ENCODE results near the gene THADA. TPM values are rescaled to one million over a fixed set of nuclear protein-coding genes. Genes with fewer than 3 reads are reported as not detected.

Gene THADA
- total RNA-seq, 1 experiment from 2014 or later, result 20.1 TPM

DNA sequence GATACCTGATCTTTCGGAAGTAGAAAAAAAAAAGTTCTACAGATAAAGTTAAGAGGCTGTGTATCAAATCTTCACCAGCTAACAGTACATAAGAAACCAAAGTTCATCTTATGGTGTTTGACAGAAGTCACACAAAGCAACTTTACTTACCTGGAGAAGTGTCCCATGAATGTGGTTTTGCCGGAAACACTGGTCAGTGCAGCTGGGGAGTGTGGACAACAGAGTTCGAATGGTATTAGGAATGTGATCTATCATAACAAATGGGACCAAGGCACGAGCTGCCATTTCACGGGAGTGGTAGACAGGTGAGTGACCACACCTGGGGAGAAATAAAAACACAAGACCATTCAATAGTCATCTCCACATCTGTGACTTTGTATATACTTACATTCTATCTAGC lies 198.0 kb downstream of the THADA start:
- Histone ChIP-seq H4K20me1 (ENCODE audit: control insufficient read depth, insufficient read depth, insufficient read length) (no peaks in the 10 kb centered on the region), H2BK20ac (ENCODE audit: low read depth, low read length, poor library complexity, severe bottlenecking) (no peak overlapping the region), H3K9ac (ENCODE audit: extremely low read depth, insufficient read length, low read length) (no peak overlapping the region), H3K79me2 (ENCODE audit: insufficient read depth, low read length) (no peaks in the 10 kb centered on the region), H3K79me1 (ENCODE audit: insufficient read depth, low read depth, low read length, poor library complexity, severe bottlenecking) (no peaks in the 10 kb centered on the region), H2BK12ac (ENCODE audit: insufficient read length, low read depth, low read length) (no peak overlapping the region), H3K4ac (ENCODE audit: low read depth, low read length) (no peak overlapping the region), H4K91ac (ENCODE audit: insufficient read length, low read depth, low read length) (no peak overlapping the region), H3K27ac (ENCODE audit: insufficient read length, low read depth, low read length) (no peak overlapping the region), H2BK120ac (ENCODE audit: low read depth, low read length, poor library complexity, severe bottlenecking) (no peak overlapping the region), H2AK5ac (ENCODE audit: insufficient read length, low read length) (no peak overlapping the region), H4K8ac (replicated peaks; ENCODE audit: insufficient read length, low read depth, low read length) (no peak overlapping the region), H3K23ac (ENCODE audit: insufficient read length, low read depth, low read length) (no peak overlapping the region), H3K4me1 (ENCODE audit: insufficient read depth, low read length) (no peaks in the 10 kb centered on the region; the same call in 1 of the 2 replicates), H3K27me3 (ENCODE audit: insufficient read depth, low read length) (no peaks in the 10 kb centered on the region), H3K56ac (ENCODE audit: insufficient read length, low read depth, low read length) (no peak overlapping the region), H3K9me3 (ENCODE audit: control insufficient read depth, low read depth, low read length) (no peaks in the 10 kb centered on the region), H4K5ac (ENCODE audit: insufficient read length, low read depth, low read length) (no peak overlapping the region), H2AFZ (ENCODE audit: low read length) (no peak overlapping the region), H2BK5ac (ENCODE audit: insufficient read length, low read length) (no peak overlapping the region), H3K18ac (ENCODE audit: insufficient read length, low read depth, low read length) (no peak overlapping the region), H3T11ph (ENCODE audit: low read length) (no peak overlapping the region), H2BK15ac (ENCODE audit: low read depth, low read length) (no peak overlapping the region), H3K14ac (ENCODE audit: insufficient read depth, low read length) (no peak overlapping the region), H3K4me2 (ENCODE audit: insufficient read depth, insufficient read length, low read length) (no peak overlapping the region), H3K23me2 (ENCODE audit: insufficient read length, low read depth, low read length, poor library complexity, severe bottlenecking) (no peaks in the 10 kb centered on the region)
- TF ChIP-seq, protein P1, sequence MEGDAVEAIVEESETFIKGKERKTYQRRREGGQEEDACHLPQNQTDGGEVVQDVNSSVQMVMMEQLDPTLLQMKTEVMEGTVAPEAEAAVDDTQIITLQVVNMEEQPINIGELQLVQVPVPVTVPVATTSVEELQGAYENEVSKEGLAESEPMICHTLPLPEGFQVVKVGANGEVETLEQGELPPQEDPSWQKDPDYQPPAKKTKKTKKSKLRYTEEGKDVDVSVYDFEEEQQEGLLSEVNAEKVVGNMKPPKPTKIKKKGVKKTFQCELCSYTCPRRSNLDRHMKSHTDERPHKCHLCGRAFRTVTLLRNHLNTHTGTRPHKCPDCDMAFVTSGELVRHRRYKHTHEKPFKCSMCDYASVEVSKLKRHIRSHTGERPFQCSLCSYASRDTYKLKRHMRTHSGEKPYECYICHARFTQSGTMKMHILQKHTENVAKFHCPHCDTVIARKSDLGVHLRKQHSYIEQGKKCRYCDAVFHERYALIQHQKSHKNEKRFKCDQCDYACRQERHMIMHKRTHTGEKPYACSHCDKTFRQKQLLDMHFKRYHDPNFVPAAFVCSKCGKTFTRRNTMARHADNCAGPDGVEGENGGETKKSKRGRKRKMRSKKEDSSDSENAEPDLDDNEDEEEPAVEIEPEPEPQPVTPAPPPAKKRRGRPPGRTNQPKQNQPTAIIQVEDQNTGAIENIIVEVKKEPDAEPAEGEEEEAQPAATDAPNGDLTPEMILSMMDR (conservative IDR thresholded peaks at IDR 0.05), result no peak
- Mint-ChIP-seq H3K4me3 (no peak overlapping the region), H3K27ac (no peak overlapping the region), H3K4me1 (peaks cover 7 to 8% of the 10 kb centered on the region in 2 experiments), H3K9me3 (no peaks in the 10 kb centered on the region), H3K36me3 (ENCODE audit: insufficient read depth in 1 of 3, low read depth in 3 of 3) (no peaks in the 10 kb centered on the region), H3K27me3 (ENCODE audit: low read depth) (no peaks in the 10 kb centered on the region; the same call in 1 of the 2 replicates)
- WGBS (ENCODE audit: extremely low coverage, insufficient read length, low lambda C conversion rate), result no CpG with 5 or more reads among the region's 5 CpGs
- no peak for DNase-seq

All from H9 (cell line).